Stimulated activated CD8-positive, alpha-beta memory T cell treated with anti-CD3 and anti-CD28 coated beads, Interleukin-15, amount 100 ng/mL, for 4 hours (primary cell): ENCODE measurements around the gene CUL9.

ENCODE experiments used
- DNase-seq, 2 donors: peaks; one replicate each; pipeline ENCODE4 v3.0.0-alpha.2; 2020; ENCODE audit warnings: low read depth in 2 of 2

CUL9 gene

GRCh38 chr6:43200541-43200940 is 18.5 kb downstream of the CUL9 start:
- no peak for DNase-seq

- no peak for DNase-seq
Observed at GRCh38 chr6:43202451-43202850, 20.5 kb downstream of the CUL9 start.

- no peak for DNase-seq
Observed at GRCh38 chr6:43203029-43203717, 21.2 kb downstream of the CUL9 start.

- DNase-seq: no peak
Observed at GRCh38 chr6:43203718-43204095, 21.7 kb downstream of the CUL9 start.

- DNase-seq: no peak
Observed at GRCh38 chr6:43204271-43205105, 22.5 kb downstream of the CUL9 start.

GRCh38 chr6:43205849-43206248 is 23.9 kb downstream of the CUL9 start:
- DNase-seq: no peak

- DNase-seq: no peak
Observed at GRCh38 chr6:43207286-43207685, 25.3 kb downstream of the CUL9 start.

GRCh38 chr6:43211955-43212354 is 30.0 kb downstream of the CUL9 start:
- no peak for DNase-seq

- DNase-seq: no peak
Observed at GRCh38 chr6:43213431-43213830, 31.4 kb downstream of the CUL9 start.

- DNase-seq: no peak
Observed at GRCh38 chr6:43215066-43215465, 33.1 kb downstream of the CUL9 start.

- DNase-seq: no peak
Observed at GRCh38 chr6:43216200-43216599, 34.2 kb downstream of the CUL9 start.

GRCh38 chr6:43217351-43217750 is 35.4 kb downstream of the CUL9 start:
- no peak for DNase-seq

GRCh38 chr6:43219119-43219518 is 37.1 kb downstream of the CUL9 start:
- no peak for DNase-seq

GRCh38 chr6:43219814-43220213 is 37.8 kb downstream of the CUL9 start:
- no peak for DNase-seq

- DNase-seq: no peak
Observed at GRCh38 chr6:43220439-43220951, 38.5 kb downstream of the CUL9 start.

- no peak for DNase-seq
Observed at GRCh38 chr6:43221046-43221972, 39.3 kb downstream of the CUL9 start.

GRCh38 chr6:43222418-43223059 is 40.5 kb downstream of the CUL9 start:
- DNase-seq: no peak

GRCh38 chr6:43223175-43223574 is 41.2 kb downstream of the CUL9 start:
- DNase-seq: no peak

- DNase-seq: no peak
Observed at GRCh38 chr6:43226192-43226851, 44.3 kb downstream of the CUL9 start.

GRCh38 chr6:43228951-43229802 is 47.2 kb downstream of the CUL9 start, which contains the start of gene DNPH1:
Gene DNPH1, minus strand, starts transcription at chr6:43229481. Its CDS starts 25 bp downstream, at chr6:43229456.
- peak; percentile 44 to 62 for DNase-seq
